IPS-NIHi7 (cell line): Measurements from ENCODE around the gene IQSEC3.
"Not testable (repeated sequence)": the region's sequence is repeated elsewhere in the genome, so short reads cannot be mapped to it uniquely, and the experiment has no call there.

Source experiments
- DNase-seq: peaks from one replicate; pipeline ENCODE4 v3.0.0; 2012; ENCODE audit warnings: mixed read lengths; ENCODE audit errors: extremely low spot score

IQSEC3 gene

GRCh38 chr12:66428-66781 lies at the start of gene IQSEC3:
Gene IQSEC3, plus strand, starts transcription at chr12:66767. Its CDS starts 116 bp downstream, at chr12:66883.
- DNase-seq: not testable (repeated sequence)

- DNase-seq: not testable (repeated sequence)
Observed at GRCh38 chr12:17370-18340, 48.9 kb upstream of the IQSEC3 start.

GRCh38 chr12:18821-19567 lies 47.6 kb upstream of the IQSEC3 start:
- not testable (repeated sequence) for DNase-seq

- DNase-seq: not testable (repeated sequence)
Observed at GRCh38 chr12:19906-20305, 46.7 kb upstream of the IQSEC3 start.

GRCh38 chr12:20757-21156 lies 45.8 kb upstream of the IQSEC3 start:
- no peak for DNase-seq

- no peak for DNase-seq
Observed at GRCh38 chr12:21301-22189, 45.0 kb upstream of the IQSEC3 start.

- DNase-seq: peak; percentile 21
Observed at GRCh38 chr12:22190-22529, 44.4 kb upstream of the IQSEC3 start.

- no peak for DNase-seq
Observed at GRCh38 chr12:22530-23201, 43.9 kb upstream of the IQSEC3 start.

- not testable (repeated sequence) for DNase-seq
Observed at GRCh38 chr12:27904-28303, 38.7 kb upstream of the IQSEC3 start.

- not testable (repeated sequence) for DNase-seq
Observed at GRCh38 chr12:38775-39174, 27.8 kb upstream of the IQSEC3 start.

GRCh38 chr12:39555-40265 lies 26.9 kb upstream of the IQSEC3 start:
- DNase-seq: not testable (repeated sequence)

GRCh38 chr12:44352-44751 lies 22.2 kb upstream of the IQSEC3 start:
- DNase-seq: not testable (repeated sequence)

- not testable (repeated sequence) for DNase-seq
Observed at GRCh38 chr12:45235-45990, 21.2 kb upstream of the IQSEC3 start.

- not testable (repeated sequence) for DNase-seq
Observed at GRCh38 chr12:45991-46358, 20.6 kb upstream of the IQSEC3 start.

GRCh38 chr12:46542-46941 lies 20.0 kb upstream of the IQSEC3 start:
- not testable (repeated sequence) for DNase-seq

- not testable (repeated sequence) for DNase-seq
Observed at GRCh38 chr12:47699-48226, 18.8 kb upstream of the IQSEC3 start.

GRCh38 chr12:49149-49548 lies 17.4 kb upstream of the IQSEC3 start:
- not testable (repeated sequence) for DNase-seq

GRCh38 chr12:51087-51486 lies 15.5 kb upstream of the IQSEC3 start:
- not testable (repeated sequence) for DNase-seq

GRCh38 chr12:51962-52361 lies 14.6 kb upstream of the IQSEC3 start:
- DNase-seq: not testable (repeated sequence)
